HTERT RPE-1 (cell line): ENCODE results near the gene CLGN.
"Not testable (repeated sequence)": the region's sequence is repeated elsewhere in the genome, so short reads cannot be mapped to it uniquely, and the experiment has no call there.

ENCODE experiments used
- in situ Hi-C: fragments of 300-500 bp; cut with MboI; formaldehyde crosslinking; loops from 4 replicates; pipeline ENCODE4 v1.14.3; 2020; ENCODE audit warnings: low sequenced_read_pairs

The CLGN gene

DNA sequence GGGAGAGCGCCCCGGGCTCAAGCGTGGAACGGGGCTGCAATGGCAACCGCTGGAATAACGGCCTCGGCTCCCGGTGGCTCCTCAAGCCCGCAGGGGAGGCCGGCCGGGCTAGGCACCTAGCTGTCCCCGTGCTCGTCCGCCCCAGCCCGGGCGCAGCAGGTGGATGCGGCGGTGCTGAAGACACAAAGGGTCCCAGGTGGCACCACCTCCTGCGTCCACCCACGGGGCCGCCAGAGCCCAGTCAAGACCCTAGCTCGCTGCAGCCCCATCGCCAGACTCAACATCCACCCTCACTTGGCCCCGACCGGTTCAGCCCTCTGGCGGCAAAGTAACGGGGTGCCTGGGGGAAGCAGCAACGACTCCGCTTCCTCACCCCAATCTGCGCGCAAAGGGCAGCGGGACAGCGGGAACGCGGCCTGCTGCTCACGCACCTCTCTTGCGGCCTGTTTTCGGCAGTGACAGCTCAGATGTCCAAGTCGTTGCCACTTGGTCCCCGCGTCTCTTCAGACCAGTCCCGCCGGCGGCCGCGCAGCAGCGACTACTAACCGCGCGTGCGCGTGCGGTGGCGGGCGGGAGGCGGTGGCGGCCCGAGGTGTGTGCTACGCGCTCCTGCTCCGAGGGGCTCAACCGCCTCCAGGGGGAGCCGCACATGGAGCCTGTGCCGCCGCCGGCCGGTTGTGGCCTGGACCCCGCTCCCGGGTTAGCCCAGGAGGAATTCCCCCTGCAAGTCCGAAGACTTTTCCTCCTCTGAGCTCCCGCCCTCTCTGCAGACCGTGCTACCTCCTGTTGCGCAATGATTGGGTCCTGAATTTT, at the start of gene CLGN:
Gene CLGN, minus strand, starts transcription at position 543 of the 813 bp plus-strand sequence. CDS start 14,570 bp downstream, outside the sequence.
- in situ Hi-C loops: no loop called here

DNA sequence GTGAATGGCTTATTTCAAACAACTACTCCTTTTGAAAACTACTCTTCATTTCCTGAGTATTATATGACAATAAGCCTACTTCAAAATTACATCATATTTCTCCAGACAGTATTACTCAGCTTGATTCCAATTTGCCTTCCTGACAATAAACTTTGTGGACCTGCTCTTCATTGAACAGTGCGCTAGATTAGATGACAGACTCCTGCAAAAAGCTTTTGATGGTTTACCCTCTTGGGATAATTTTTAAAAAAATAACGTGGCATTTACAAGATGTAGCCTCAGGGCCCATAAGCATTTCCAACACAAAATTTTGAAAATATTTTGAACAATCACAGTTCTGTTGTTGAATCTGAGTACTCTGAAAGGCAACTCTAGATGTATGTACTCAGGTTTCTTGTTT, 44.7 kb upstream of the CLGN start:
- in situ Hi-C loops: no loop called here

DNA sequence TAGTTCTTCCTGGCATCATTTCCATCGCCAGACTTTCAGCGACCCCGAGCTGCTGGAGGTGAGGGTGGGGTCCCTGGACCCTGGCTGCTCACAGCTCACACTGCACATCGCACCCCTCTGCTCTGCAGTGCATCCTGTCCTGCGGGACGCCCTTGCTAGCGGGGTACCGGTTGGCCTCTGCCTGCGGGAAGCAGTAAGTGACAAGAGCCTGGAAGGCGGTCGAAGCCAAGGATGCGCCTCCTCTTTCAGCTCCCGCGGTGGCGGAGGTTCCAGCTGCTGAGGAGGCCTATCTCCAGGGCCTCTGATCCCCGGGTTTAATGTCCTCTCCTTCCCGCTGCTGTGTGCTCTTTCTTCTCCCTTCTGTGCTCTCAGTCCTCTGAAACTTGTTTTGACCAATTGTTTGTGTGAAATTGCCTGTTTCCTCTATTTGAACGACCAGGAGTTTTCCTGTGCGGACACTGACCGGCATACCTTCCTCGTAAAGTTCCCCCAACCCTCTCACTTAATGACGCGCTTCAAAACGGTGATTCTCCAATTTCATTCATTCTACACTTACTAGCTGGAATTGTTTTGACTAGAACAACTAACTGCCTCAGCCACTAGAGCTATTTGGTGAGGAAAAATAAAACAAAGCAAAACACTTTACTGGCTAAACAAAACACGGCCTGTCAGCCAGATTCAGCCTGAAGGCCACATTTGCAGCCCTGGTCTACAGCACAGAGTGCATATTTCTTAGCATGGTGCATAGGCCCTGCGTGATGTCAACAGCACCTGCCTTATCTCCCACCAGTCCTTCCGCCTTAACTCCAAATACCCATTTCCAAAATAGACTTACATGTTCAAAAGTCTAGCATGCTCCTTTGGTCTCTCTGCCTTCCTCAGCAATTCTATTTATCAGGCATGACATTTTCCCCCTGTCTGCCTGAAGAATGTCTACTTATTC, 42.6 kb upstream of the CLGN start:
- in situ Hi-C loops: no loop called here

DNA sequence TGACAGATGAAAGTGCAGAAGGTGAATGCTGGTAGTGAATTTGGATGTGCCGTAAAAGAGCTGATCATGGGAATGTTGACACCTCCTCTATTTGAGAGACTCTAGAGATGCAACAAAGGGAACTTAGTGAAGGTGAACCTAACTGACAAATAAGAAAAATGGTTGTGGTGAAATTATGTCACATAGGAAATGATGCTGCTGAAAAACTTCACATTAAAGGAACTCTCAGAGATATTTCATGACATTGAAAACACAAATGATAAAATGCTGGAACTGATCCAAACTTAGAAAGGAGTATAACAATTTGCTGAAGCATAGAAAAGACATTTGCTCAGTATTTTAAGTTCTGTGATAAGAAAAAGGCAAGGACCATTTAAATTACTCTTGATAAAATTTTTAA, 38.7 kb upstream of the CLGN start:
- in situ Hi-C loops: no loop called here

GRCh38 chr4:140463614-140464013, 36.2 kb upstream of the CLGN start:
- in situ Hi-C loops: no loop called here

DNA sequence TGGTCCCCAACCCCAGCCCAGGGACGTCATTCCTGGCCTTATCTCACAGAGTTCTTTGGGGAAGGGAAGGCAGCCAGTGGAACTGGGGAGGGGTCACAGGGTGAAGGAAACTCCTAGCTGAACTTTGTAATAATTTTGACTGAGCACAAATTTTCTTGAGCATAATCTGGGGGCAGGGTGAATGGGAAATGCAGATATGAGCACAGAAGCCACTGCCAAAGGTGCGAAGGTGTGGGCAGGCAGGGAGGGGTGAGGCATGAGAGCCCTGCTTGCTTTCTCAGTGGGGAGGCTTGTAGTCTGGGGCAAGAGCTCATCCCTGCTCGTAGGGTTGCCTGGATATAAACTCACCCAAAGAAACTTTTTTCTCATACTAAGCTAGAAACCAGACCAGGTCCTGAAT, 35.7 kb upstream of the CLGN start:
- in situ Hi-C loops: no loop called here

- in situ Hi-C loops: no loop called here
These were observed 22.9 kb upstream of the CLGN start for GRCh38 chr4:140450352-140450751.

DNA sequence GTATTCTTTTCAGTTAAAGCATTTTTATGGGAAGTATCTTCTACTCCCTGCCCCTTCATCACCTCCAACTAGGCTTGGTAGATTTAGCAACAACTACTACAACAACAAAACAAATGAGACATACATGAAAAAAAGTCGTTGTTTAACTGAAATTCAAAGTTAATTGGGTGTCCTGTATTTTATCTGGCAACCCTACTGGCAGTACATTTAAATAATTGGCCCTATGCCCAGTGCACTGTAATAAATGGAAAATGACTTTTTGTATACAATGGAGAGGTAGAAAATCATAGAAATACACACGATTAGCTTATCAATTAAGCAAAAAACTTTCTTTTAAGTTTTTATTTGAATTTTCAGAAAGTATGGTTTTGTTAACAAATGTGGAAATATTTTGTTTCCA, 21.4 kb upstream of the CLGN start:
- in situ Hi-C loops: no loop called here

- in situ Hi-C loops: no loop called here
These were observed 20.7 kb upstream of the CLGN start for GRCh38 chr4:140448162-140448561.

DNA sequence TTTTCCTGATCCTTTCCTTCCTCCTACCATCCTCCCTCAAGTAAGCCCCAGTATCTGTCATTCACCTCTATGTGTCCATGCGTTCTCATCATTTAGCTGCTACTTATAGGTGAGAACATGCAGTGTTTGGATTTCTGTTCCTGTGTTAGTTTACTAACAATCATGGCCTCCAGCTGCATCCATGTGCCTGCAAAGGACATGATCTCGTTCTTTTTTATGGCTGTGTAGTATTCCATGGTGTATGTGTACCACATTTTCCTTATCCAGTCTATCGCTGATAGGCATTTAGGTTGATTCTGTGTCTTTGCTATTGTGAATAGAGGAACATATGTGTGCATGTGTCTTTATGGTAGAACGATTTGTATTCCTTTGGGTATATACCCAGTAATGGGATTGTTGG, 16.9 kb upstream of the CLGN start:
- in situ Hi-C loops: not testable (repeated sequence)

DNA sequence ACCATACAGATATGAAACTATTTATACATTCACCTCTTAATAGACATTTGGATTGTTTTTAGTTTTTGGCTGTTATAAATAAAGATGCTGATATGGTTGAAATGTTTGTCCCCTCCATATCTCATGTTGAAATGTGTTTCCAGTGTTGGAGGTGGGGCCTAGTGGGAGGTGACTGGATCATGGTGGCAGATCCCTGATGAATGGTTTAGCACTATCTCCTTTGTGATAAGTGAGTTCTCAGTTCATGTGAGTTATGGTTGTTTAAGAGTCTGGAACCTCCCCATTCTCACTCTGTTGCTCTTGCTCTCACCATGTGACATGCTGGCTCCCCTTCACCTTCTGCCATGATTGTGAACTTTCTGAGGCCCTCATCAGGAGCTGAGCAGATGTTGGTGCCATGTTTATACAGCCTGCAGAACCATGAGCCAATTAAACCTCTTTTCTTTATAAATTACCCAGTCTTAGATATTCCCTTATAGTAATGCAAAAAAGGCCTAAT, 12.2 kb upstream of the CLGN start:
- in situ Hi-C loops: no loop called here

DNA sequence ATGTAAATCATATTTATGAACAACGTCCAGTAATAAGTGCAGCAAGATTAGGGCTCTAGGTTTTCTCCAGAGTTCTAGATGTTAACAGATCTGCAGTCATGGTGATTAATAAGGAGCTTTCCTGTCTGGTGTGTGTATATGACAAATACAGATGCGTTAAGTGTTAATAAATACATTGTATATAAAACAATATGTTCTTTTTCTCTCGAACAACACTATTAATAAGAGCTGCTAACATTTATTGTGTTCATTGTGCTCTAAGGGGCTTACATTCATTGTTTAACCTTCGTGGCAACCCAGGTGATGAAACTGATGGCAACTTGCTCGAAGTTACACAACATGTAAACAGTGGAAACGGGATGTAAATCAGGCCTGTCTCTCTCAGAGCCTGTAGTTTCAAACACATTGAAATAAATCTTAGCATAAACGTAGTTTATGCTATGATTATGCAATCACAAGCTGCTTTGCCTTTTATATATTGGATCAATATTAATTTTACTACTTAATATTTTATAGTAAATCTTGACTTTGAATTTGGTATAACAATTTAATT, 547 bp upstream of the CLGN start:
- in situ Hi-C loops: no loop called here

DNA sequence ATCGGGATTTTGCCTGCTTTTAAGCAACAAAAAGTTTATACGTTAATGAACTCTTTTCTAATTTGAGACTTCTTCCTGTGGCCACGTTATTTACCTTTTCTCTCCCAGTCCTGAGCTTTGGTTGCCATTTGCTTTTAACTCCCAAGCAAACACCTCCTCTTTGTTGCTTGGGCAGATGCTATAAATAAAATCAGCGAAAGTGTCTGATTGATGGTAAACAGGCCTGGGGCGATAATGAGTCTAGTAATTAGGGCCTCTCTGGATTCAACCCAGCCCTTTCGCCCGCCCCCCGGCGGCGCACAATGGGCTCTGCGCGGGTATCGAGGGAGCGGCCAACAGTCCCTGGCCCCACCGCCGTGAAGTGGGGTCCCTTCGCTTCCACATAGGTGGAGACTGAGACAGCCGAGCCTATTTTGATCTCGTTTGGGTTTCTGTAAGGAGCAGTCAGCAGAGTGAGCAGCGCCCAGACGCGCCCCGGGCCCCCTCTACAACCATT, 790 bp downstream of the CLGN start:
- in situ Hi-C loops: no loop called here

GRCh38 chr4:140423106-140423505, 4.3 kb downstream of the CLGN start:
- in situ Hi-C loops: no loop called here

- in situ Hi-C loops: not testable (repeated sequence)
These were observed 14.1 kb downstream of the CLGN start for GRCh38 chr4:140413130-140413969.

GRCh38 chr4:140408974-140409373, 18.5 kb downstream of the CLGN start:
- in situ Hi-C loops: no loop called here

- in situ Hi-C loops: no loop called here
These were observed 21.2 kb downstream of the CLGN start for GRCh38 chr4:140406292-140406691.

GRCh38 chr4:140400111-140400510, 27.3 kb downstream of the CLGN start:
- in situ Hi-C loops: no loop called here

DNA sequence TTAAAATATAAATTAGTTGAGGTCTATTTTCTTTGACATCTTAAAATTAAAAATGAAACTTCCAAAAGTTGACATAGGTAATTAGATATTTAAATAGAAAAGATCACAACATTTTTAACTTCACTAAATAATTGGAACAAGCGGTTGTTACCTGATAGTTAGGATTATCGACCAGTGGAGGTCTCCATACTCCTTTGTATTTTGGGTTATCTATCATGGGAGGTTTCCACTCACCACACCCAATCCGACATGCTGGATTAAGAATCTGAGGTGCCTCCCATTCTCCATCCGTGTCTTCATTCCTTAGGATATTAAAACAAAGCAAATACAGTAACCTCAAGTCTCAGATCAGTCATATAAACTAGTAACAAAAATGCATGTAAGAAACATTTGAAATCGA, 31.8 kb downstream of the CLGN start:
- in situ Hi-C loops: no loop called here

DNA sequence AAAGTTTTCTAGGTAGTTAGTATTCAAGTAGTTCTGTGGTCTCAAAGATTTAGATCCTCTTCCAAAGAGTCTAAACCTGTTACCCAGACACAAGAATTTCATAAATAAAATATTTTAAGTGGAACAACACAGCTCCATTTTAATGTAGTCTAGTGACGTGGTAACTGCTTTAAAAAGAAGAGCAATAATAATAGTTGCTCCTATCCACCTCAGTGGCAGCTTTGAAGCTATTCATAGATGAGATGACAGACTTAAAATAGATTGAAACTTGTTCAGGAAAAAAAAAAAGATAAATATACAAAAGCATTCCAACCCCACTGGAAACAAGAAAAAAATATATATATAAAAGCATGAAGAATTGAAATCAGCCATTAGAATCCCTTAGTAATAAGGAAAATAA, 39.4 kb downstream of the CLGN start:
- in situ Hi-C loops: no loop called here
